H1 (cell line): ENCODE measurements around the gene ATG7. TPM values are rescaled to one million over a fixed set of nuclear protein-coding genes. Genes with fewer than 3 reads are reported as not detected.

ENCODE experiments used
- CTCF ChIA-PET: fragments of 300-600 bp; sonication (Branson Sonifier 250); formaldehyde crosslinking; loops from one replicate; lab custom pipeline; 2021; ENCODE audit not compliant: partially characterized antibody; lab: Charles Lee
- POLR2A ChIA-PET: fragments of 300-600 bp; sonication (Branson Sonifier 250); formaldehyde crosslinking; loops from one replicate; lab custom pipeline; 2021; ENCODE audit warnings: inconsistent platforms; ENCODE audit not compliant: partially characterized antibody; lab: Charles Lee
- DNase-seq, 2 experiments: peaks; one replicate each; pipeline versions ENCODE4 v3.0.0 to v3.0.0-alpha.2; 2010 to 2022; ENCODE audit warnings: low spot score in 2 of 2, low read depth in 1 of 2, mixed read lengths in 1 of 2
- FAIRE-seq: peaks from 2 replicates; lab custom pipeline; 2011; peaks lifted over from hg19 to GRCh38; lab: Jason Lieb, UNC
- H2AFZ ChIP-seq: 2 replicates; pipeline ENCODE4 v1.8.1; 2012; ENCODE audit warnings: low read length, inconsistent platforms
- H2AK5ac ChIP-seq: 2 replicates; pipeline ENCODE4 v1.6.1; 2013; ENCODE audit warnings: low read depth, low read length
- H2BK120ac ChIP-seq: replicated peaks from 2 replicates; pipeline ENCODE3; 2013; ENCODE audit warnings: low read depth, low read length, inconsistent platforms
- H2BK12ac ChIP-seq: 2 replicates; pipeline ENCODE4 v1.6.1; 2013; ENCODE audit warnings: low read depth, low read length
- H2BK15ac ChIP-seq: 2 replicates; pipeline ENCODE4 v1.6.1; 2013; ENCODE audit warnings: low read length
- H2BK20ac ChIP-seq: 2 replicates; pipeline ENCODE4 v1.6.1; 2013; ENCODE audit warnings: low read length
- H2BK5ac ChIP-seq: 2 replicates; pipeline ENCODE4 v1.6.1; 2013; ENCODE audit warnings: low read depth, low read length
- H3K14ac ChIP-seq: 2 replicates; pipeline ENCODE4 v1.6.1; 2013; ENCODE audit warnings: inconsistent platforms; ENCODE audit not compliant: insufficient read length
- H3K18ac ChIP-seq: 2 replicates; pipeline ENCODE4 v1.6.1; 2013; ENCODE audit warnings: low read length; ENCODE audit errors: extremely low read depth
- H3K23ac ChIP-seq: 2 replicates; pipeline ENCODE4 v1.6.1; 2013; ENCODE audit warnings: inconsistent platforms; ENCODE audit not compliant: insufficient read length
- H3K23me2 ChIP-seq: 2 replicates; pipeline ENCODE4 v1.6.1; 2013; ENCODE audit warnings: low read depth, low read length
- H3K27ac ChIP-seq: 2 replicates; pipeline ENCODE4 v1.6.1; 2011; ENCODE audit warnings: low read depth, low read length, inconsistent platforms
- H3K27me3 ChIP-seq, 4 experiments: replicated peaks in 1 of 4; 1 replicate in 1 of 4; 2 replicates in 3 of 4; pipeline versions ENCODE4 v1.6.1 to v1.8.1; 2011 to 2013; ENCODE audit warnings: low read length in 3 of 4, mild to moderate bottlenecking in 3 of 4, inconsistent platforms in 2 of 4, mixed read lengths in 2 of 4, moderate library complexity in 1 of 4; ENCODE audit not compliant: control insufficient read depth in 3 of 4, insufficient read depth in 3 of 4; ENCODE audit errors: extremely low read depth in 1 of 4
- H3K36me3 ChIP-seq, 4 experiments: 2 replicates each; pipeline versions ENCODE4 v1.6.1 to v1.8.1; 2011 to 2013; ENCODE audit warnings: mild to moderate bottlenecking in 4 of 4, low read length in 3 of 4, moderate library complexity in 2 of 4, control low read depth in 1 of 4, inconsistent platforms in 1 of 4; ENCODE audit not compliant: insufficient read depth in 4 of 4, control insufficient read depth in 2 of 4
- H3K4ac ChIP-seq: replicated peaks from 2 replicates; pipeline ENCODE3; 2013; ENCODE audit warnings: low read length, low read depth, mixed read lengths, inconsistent platforms; ENCODE audit not compliant: insufficient read length
- H3K4me1 ChIP-seq, 4 experiments: replicated peaks in 1 of 4; 1 replicate in 1 of 4; 2 replicates in 3 of 4; pipeline versions ENCODE4 v1.6.1 to v1.8.1; 2011 to 2013; ENCODE audit warnings: low read length in 3 of 4, inconsistent platforms in 2 of 4, mixed read lengths in 1 of 4; ENCODE audit not compliant: insufficient read depth in 4 of 4, control insufficient read depth in 3 of 4
- H3K4me2 ChIP-seq, 2 experiments: 2 replicates each; pipeline versions ENCODE4 v1.6.1 to v1.8.1; 2011 to 2013; ENCODE audit warnings: low read depth in 2 of 2, low read length in 2 of 2, control low read depth in 1 of 2, inconsistent platforms in 1 of 2, mild to moderate bottlenecking in 1 of 2; ENCODE audit not compliant: insufficient read depth in 1 of 2
- H3K4me3 ChIP-seq, 4 experiments: fragments of 200-600, 300-600 bp in 1 of 4; sonication (generic), shearing (Covaris generic), sonication (Bioruptor Twin) in 1 of 4; 2 replicates each; pipeline versions ENCODE4 v1.5.1 to v1.8.1; 2011 to 2016; ENCODE audit warnings: low read length in 4 of 4, low read depth in 3 of 4, control low read depth in 2 of 4, inconsistent platforms in 2 of 4, mild to moderate bottlenecking in 2 of 4, mixed read lengths in 1 of 4, moderate library complexity in 1 of 4; ENCODE audit not compliant: insufficient read depth in 2 of 4; ENCODE audit errors: extremely low read depth in 1 of 4
- H3K56ac ChIP-seq: replicated peaks from 2 replicates; pipeline ENCODE3; 2013; ENCODE audit warnings: low read depth, mild to moderate bottlenecking, mixed read lengths, low read length, inconsistent platforms; ENCODE audit not compliant: insufficient read length
- H3K79me1 ChIP-seq: 2 replicates; pipeline ENCODE4 v1.6.1; 2013; ENCODE audit warnings: low read depth, low read length, control low read depth
- H3K79me2 ChIP-seq, 2 experiments: 2 replicates each; pipeline versions ENCODE4 v1.6.1 to v1.8.1; 2012 to 2013; ENCODE audit warnings: low read length in 2 of 2, mild to moderate bottlenecking in 2 of 2, inconsistent platforms in 1 of 2; ENCODE audit not compliant: insufficient read depth in 2 of 2, control insufficient read depth in 1 of 2
- H3K9ac ChIP-seq, 4 experiments: replicated peaks in 1 of 4; 1 replicate in 1 of 4; 2 replicates in 3 of 4; pipeline versions ENCODE4 v1.6.1 to v1.8.1; 2011 to 2013; ENCODE audit warnings: low read depth in 3 of 4, low read length in 3 of 4, control low read depth in 2 of 4, mild to moderate bottlenecking in 2 of 4, moderate library complexity in 2 of 4, inconsistent platforms in 1 of 4; ENCODE audit errors: extremely low read depth in 1 of 4
- H3K9me3 ChIP-seq, 2 experiments: 2 replicates each; pipeline versions ENCODE4 v1.6.1 to v1.8.1; 2012 to 2013; ENCODE audit warnings: mild to moderate bottlenecking in 2 of 2, moderate library complexity in 2 of 2, control low read depth in 1 of 2, inconsistent platforms in 1 of 2, low read depth in 1 of 2, low read length in 1 of 2, mixed read lengths in 1 of 2; ENCODE audit not compliant: insufficient read depth in 2 of 2
- H4K20me1 ChIP-seq, 2 experiments: replicated peaks in 1 of 2; 2 replicates each; pipeline versions ENCODE3 to v1.8.1; 2011 to 2013; ENCODE audit warnings: inconsistent platforms in 2 of 2, low read length in 2 of 2, mild to moderate bottlenecking in 1 of 2; ENCODE audit not compliant: insufficient read depth in 2 of 2, control insufficient read depth in 1 of 2
- H4K5ac ChIP-seq: 2 replicates; pipeline ENCODE4 v1.6.1; 2013; ENCODE audit warnings: low read length, low read depth, mixed read lengths, inconsistent platforms; ENCODE audit not compliant: insufficient read length
- H4K8ac ChIP-seq: 2 replicates; pipeline ENCODE4 v1.8.0; 2013; ENCODE audit warnings: mild to moderate bottlenecking, moderate library complexity, low read length, inconsistent platforms; ENCODE audit not compliant: insufficient read depth; ENCODE audit errors: extremely low read depth
- H4K91ac ChIP-seq: replicated peaks from 2 replicates; pipeline ENCODE3; 2013; ENCODE audit warnings: low read length, mixed read lengths, inconsistent platforms; ENCODE audit not compliant: insufficient read length
- POU5F1 ChIP-seq: IDR thresholded peaks from 2 replicates; pipeline ENCODE4 v1.6.1; 2011; ENCODE audit warnings: low read depth, mild to moderate bottlenecking, low read length, moderate library complexity
- RAD21 ChIP-seq, 2 experiments: IDR thresholded peaks in 1 of 2; conservative IDR thresholded peaks in 1 of 2; 2 replicates each; pipeline ENCODE4 v1.6.1; 2011; ENCODE audit warnings: low read depth in 2 of 2, low read length in 2 of 2, improper control_type of control experiment in 1 of 2, inconsistent platforms in 1 of 2, mild to moderate bottlenecking in 1 of 2, moderate library complexity in 1 of 2
- RBBP5 ChIP-seq: IDR thresholded peaks from 2 replicates; pipeline ENCODE4 v1.7.1; 2012; ENCODE audit warnings: low read depth, mild to moderate bottlenecking, inconsistent platforms, low read length, moderate library complexity, borderline replicate concordance
- SIRT6 ChIP-seq: IDR thresholded peaks from one replicate; pipeline ENCODE4 v1.7.1; 2012; ENCODE audit warnings: low read length, inconsistent platforms
- SIX5 ChIP-seq: IDR thresholded peaks from 2 replicates; pipeline ENCODE4 v1.6.1; 2011; ENCODE audit warnings: mild to moderate bottlenecking, low read depth, low read length
- SP2 ChIP-seq: IDR thresholded peaks from 2 replicates; pipeline ENCODE4 v1.6.1; 2012; ENCODE audit warnings: mild to moderate bottlenecking, low read length, inconsistent platforms
- TAF7 ChIP-seq: optimal IDR thresholded peaks from 2 replicates; pipeline ENCODE3; 2011; ENCODE audit warnings: low read depth, mild to moderate bottlenecking, inconsistent platforms, low read length, moderate library complexity, borderline replicate concordance
- TBP ChIP-seq: IDR thresholded peaks from 2 replicates; pipeline ENCODE4 v1.6.1; 2011; ENCODE audit warnings: low read depth, low read length, improper control_type of control experiment
- WGBS, 2 experiments: shearing (Covaris generic) in 1 of 2; methylation state at CpG; one replicate each; pipeline versions ENCODE4 v1.1.6 to v1.1.7; 2013 to 2015; ENCODE audit warnings: low lambda C conversion rate in 2 of 2, mixed read lengths in 2 of 2, inconsistent platforms in 1 of 2, low coverage in 1 of 2, missing lambda C conversion rate in 1 of 2; ENCODE audit not compliant: insufficient replicate concordance in 2 of 2, insufficient coverage in 1 of 2, insufficient read length in 1 of 2; ENCODE audit errors: extremely low coverage in 1 of 2, missing lambda C conversion rate in 1 of 2; 5-methylcytosine and 5-hydroxymethylcytosine counted together
- polyA plus RNA-seq, 7 experiments: library from polyadenylated mRNA; depleted of rRNA in 3 of 7; stranded (reverse) in 5 of 7; unstranded in 2 of 7; fragments of >200 nt in 5 of 7; fragments of 200-250 nt in 2 of 7; gene quantifications; 1 replicate in 5 of 7; 2 replicates in 1 of 7; 4 replicates in 1 of 7; pipeline versions ENCODE4 v1.2.1 to v1.2.3, GENCODE V29; 2011 to 2013; ENCODE audit warnings: missing spikeins in 2 of 7, mixed read lengths in 2 of 7
- total RNA-seq: library from RNA; stranded (reverse); fragmentation: NEBNext Ultra II Directional; extraction: Animal tissue kit (Norgen Biotek cat#: 25700); gene quantifications from 2 replicates; pipeline ENCODE4 v1.2.1, GENCODE V29; 2021
- TF ChIP-seq, protein P1 (sequence below): IDR thresholded peaks from 2 replicates; pipeline ENCODE4 v1.6.1; 2011; ENCODE audit warnings: low read depth, mild to moderate bottlenecking, low read length; ENCODE audit not compliant: insufficient read depth

Gene ATG7
- total and polyA plus RNA-seq, 2 of the 8 experiments (the other 6 are each of a cell fraction or from before 2014, with no cell fraction given): 15.0 to 19.1 TPM

DNA sequence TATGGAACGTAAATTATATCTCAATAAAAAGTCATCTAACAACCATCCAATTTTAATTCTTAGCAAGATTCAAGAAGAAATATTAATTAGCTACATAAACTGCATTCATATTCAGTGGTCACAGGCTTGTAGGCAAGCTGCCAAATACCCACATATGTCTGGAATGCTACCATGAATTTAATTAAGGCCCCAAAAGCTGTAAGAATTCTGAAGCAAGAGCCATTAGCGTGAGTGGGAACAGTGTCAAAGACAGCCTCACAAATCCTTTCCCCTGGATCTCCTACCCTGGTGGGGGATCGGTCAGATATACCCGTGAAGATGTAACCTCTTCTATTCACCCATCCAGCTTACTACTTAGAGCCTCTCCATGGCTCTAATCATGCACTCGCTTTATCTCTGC is 40.0 kb downstream of the ATG7 start:
- H3K23ac ChIP-seq: no peak overlapping the region
- TF ChIP-seq POU5F1 (no peak), TBP (no peak), RAD21 (IDR thresholded peaks at IDR 0.05 in 1 of 2, conservative IDR thresholded peaks at IDR 0.05 in 1 of 2; ENCODE audit: low read depth in 2 of 2, low read length in 2 of 2) (no peak), SIX5 (no peak), SP2 (no peak), TAF7 (no peak), SIRT6 (no peak), RBBP5 (no peak)
- TF ChIP-seq, protein P1, sequence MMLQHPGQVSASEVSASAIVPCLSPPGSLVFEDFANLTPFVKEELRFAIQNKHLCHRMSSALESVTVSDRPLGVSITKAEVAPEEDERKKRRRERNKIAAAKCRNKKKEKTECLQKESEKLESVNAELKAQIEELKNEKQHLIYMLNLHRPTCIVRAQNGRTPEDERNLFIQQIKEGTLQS: no peak
- TF ChIP-seq, all 59 proteins: peak for 0
- Histone ChIP-seq H3K27me3 (no peaks in the 10 kb centered on the region), H2AK5ac (no peak overlapping the region), H2BK20ac (no peak overlapping the region), H3K4ac (no peak overlapping the region), H2BK120ac (no peak overlapping the region), H4K91ac (no peak overlapping the region), H2BK15ac (no peak overlapping the region), H3K9ac (no peak overlapping the region), H3K79me1 (no peaks in the 10 kb centered on the region), H3K4me1 (no peaks in the 10 kb centered on the region), H4K5ac (no peak overlapping the region), H3K4me3 (no peak overlapping the region), H3K23me2 (no peaks in the 10 kb centered on the region), H3K36me3 (peaks cover 0 to 2% (median 1%) of the 10 kb centered on the region in 4 experiments; a peak in 4 of 8 replicates), H3K14ac (no peak overlapping the region), H3K27ac (no peak overlapping the region), H2BK12ac (no peak overlapping the region), H3K18ac (no peak overlapping the region), H3K56ac (no peak overlapping the region), H3K4me2 (no peak overlapping the region), H4K8ac (no peak overlapping the region), H2BK5ac (no peak overlapping the region), H3K9me3 (no peaks in the 10 kb centered on the region), H3K79me2 (no peaks in the 10 kb centered on the region), H4K20me1 (peaks cover 0 to 2% of the 10 kb centered on the region in 2 experiments), H2AFZ (no peak overlapping the region)
- POLR2A ChIA-PET: interaction anchor here (1.3 kb wide), 1 partner anchor 39 kb away, joined by 4 read pairs; no protein-coding TSS in a partner anchor
- 89% methylated on average over 5 of the region's 5 CpGs; no CpG with 5 or more reads in 1 of the 2 experiments for WGBS, 2 experiments
- FAIRE-seq: no peak
- no peak for DNase-seq
- CTCF ChIA-PET: interaction anchor here (1.4 kb wide), 1 partner anchor 22 kb away, joined by 6 read pairs; no protein-coding TSS in a partner anchor
